CD4-positive, CD25-positive, alpha-beta regulatory T cell (primary cell): ENCODE measurements around the gene CACNA2D3. TPM values are rescaled to one million over a fixed set of nuclear protein-coding genes. Genes with fewer than 3 reads are reported as not detected.

ENCODE experiments used
- ATAC-seq, 2 donors: fragments of 150-1000 bp; cut with Tn5 transposase; one replicate each; pipeline ENCODE4 v1.10.0; 2021; ENCODE audit warnings: low read depth in 2 of 2, moderate number of reproducible peaks in 2 of 2, moderate library complexity in 1 of 2
- DNase-seq, 3 donors: peaks; one replicate each; pipeline versions ENCODE4 v3.0.0 to v3.0.0-alpha.2; 2012 to 2022; ENCODE audit warnings: mixed read lengths in 1 of 3
- H3K27ac ChIP-seq: one replicate; pipeline ENCODE4 v1.7.0; 2013; ENCODE audit warnings: mild to moderate bottlenecking, low read length; ENCODE audit not compliant: insufficient read depth, poor library complexity, severe bottlenecking
- H3K27me3 ChIP-seq: one replicate; pipeline ENCODE4 v1.7.0; 2013; ENCODE audit warnings: low read length; ENCODE audit not compliant: control insufficient read depth, insufficient read depth
- H3K36me3 ChIP-seq: one replicate; pipeline ENCODE4 v1.7.0; 2013; ENCODE audit warnings: mild to moderate bottlenecking, low read length, moderate library complexity; ENCODE audit not compliant: control insufficient read depth, insufficient read depth
- H3K4me1 ChIP-seq: 2 replicates; pipeline ENCODE4 v1.7.0; 2013; ENCODE audit warnings: mild to moderate bottlenecking, low read length; ENCODE audit not compliant: insufficient read depth, control insufficient read depth, poor library complexity, severe bottlenecking
- H3K4me3 ChIP-seq: one replicate; pipeline ENCODE4 v1.7.0; 2013; ENCODE audit warnings: low read depth, mild to moderate bottlenecking, low read length, moderate library complexity
- H3K9me3 ChIP-seq, 2 experiments: 1 replicate in 1 of 2; 2 replicates in 1 of 2; pipeline ENCODE4 v1.7.0; 2013; ENCODE audit warnings: low read length in 2 of 2, mild to moderate bottlenecking in 1 of 2, moderate library complexity in 1 of 2; ENCODE audit not compliant: control insufficient read depth in 2 of 2
- H3K27ac Mint-ChIP-seq, 3 donors: one replicate each; pipeline ENCODE4 v1.8.0; 2020 to 2022; ENCODE audit warnings: mild to moderate bottlenecking in 3 of 3, mixed read lengths in 3 of 3, moderate library complexity in 2 of 3
- H3K27me3 Mint-ChIP-seq: one replicate; pipeline ENCODE4 v1.8.0; 2022; ENCODE audit warnings: mild to moderate bottlenecking, mixed read lengths
- H3K36me3 Mint-ChIP-seq: one replicate; pipeline ENCODE4 v1.8.0; 2020; ENCODE audit warnings: mixed read lengths
- H3K4me1 Mint-ChIP-seq, 4 donors: one replicate each; pipeline ENCODE4 v1.8.0; 2020 to 2022; ENCODE audit warnings: mixed read lengths in 4 of 4, mild to moderate bottlenecking in 1 of 4
- H3K4me3 Mint-ChIP-seq, 4 donors: one replicate each; pipeline ENCODE4 v1.8.0; 2020 to 2022; ENCODE audit warnings: mild to moderate bottlenecking in 4 of 4, mixed read lengths in 4 of 4, moderate library complexity in 3 of 4
- H3K9me3 Mint-ChIP-seq, 7 donors: one replicate each; pipeline ENCODE4 v1.8.0; 2020 to 2022; ENCODE audit warnings: mixed read lengths in 7 of 7, mild to moderate bottlenecking in 3 of 7, moderate library complexity in 2 of 7
- polyA plus RNA-seq, 4 donors: library from polyadenylated mRNA; unstranded; fragments of 300-500 nt; fragmentation: Illumina TruSeq; gene quantifications; one replicate each; pipeline ENCODE4 v1.2.3, GENCODE V29; 2021
- total RNA-seq: library from RNA; stranded (reverse); gene quantifications from one replicate; pipeline ENCODE4 v1.2.3, GENCODE V29; 2022

The CACNA2D3 gene
- total and polyA plus RNA-seq, 5 donors from 2014 or later = not detected

GRCh38 chr3:55007971-55008370 is 885.6 kb downstream of the CACNA2D3 start:
- no peak overlapping the region for H3K4me3 ChIP-seq
- Mint-ChIP-seq H3K27ac (no peak overlapping the region), H3K4me1 (no peaks in the 10 kb centered on the region), H3K36me3 (no peaks in the 10 kb centered on the region), H3K27me3 (no peaks in the 10 kb centered on the region), H3K4me3 (no peak overlapping the region), H3K9me3 (peaks cover 0 to 11% (median 1%) of the 10 kb centered on the region in 7 donors)
- H3K9me3 ChIP-seq = no peaks in the 10 kb centered on the region
- H3K27ac ChIP-seq = no peak overlapping the region
- H3K27me3 ChIP-seq = no peaks in the 10 kb centered on the region
- no peaks in the 10 kb centered on the region for H3K4me1 ChIP-seq
- DNase-seq (no peak), ATAC-seq (no peak)
- H3K36me3 ChIP-seq = no peaks in the 10 kb centered on the region

GRCh38 chr3:55009372-55009771 is 887.0 kb downstream of the CACNA2D3 start:
- Mint-ChIP-seq H3K4me3 (no peak overlapping the region), H3K36me3 (no peaks in the 10 kb centered on the region), H3K9me3 (peaks cover 0 to 10% (median 1%) of the 10 kb centered on the region in 7 donors), H3K27me3 (no peaks in the 10 kb centered on the region), H3K27ac (no peak overlapping the region), H3K4me1 (no peaks in the 10 kb centered on the region)
- H3K36me3 ChIP-seq = no peaks in the 10 kb centered on the region
- H3K27me3 ChIP-seq = no peaks in the 10 kb centered on the region
- no peak overlapping the region for H3K27ac ChIP-seq
- ATAC-seq (no peak), DNase-seq (no peak)
- H3K4me3 ChIP-seq = no peak overlapping the region
- H3K9me3 ChIP-seq = no peaks in the 10 kb centered on the region
- no peaks in the 10 kb centered on the region for H3K4me1 ChIP-seq

GRCh38 chr3:55012091-55012490 is 889.7 kb downstream of the CACNA2D3 start:
- no peaks in the 10 kb centered on the region for H3K36me3 Mint-ChIP-seq

GRCh38 chr3:55013145-55013925 is 891.0 kb downstream of the CACNA2D3 start:
- no peak overlapping the region for H3K27ac Mint-ChIP-seq
- H3K27me3 Mint-ChIP-seq = no peaks in the 10 kb centered on the region
- ATAC-seq (no peak), DNase-seq (no peak)
- no peak overlapping the region for H3K4me3 Mint-ChIP-seq
- Histone ChIP-seq H3K4me1 (no peaks in the 10 kb centered on the region), H3K36me3 (no peaks in the 10 kb centered on the region), H3K27me3 (no peaks in the 10 kb centered on the region), H3K9me3 (no peaks in the 10 kb centered on the region), H3K27ac (no peak overlapping the region), H3K4me3 (no peak overlapping the region)
- H3K9me3 Mint-ChIP-seq = peaks cover 0 to 10% (median 1%) of the 10 kb centered on the region in 7 donors
- H3K36me3 Mint-ChIP-seq = no peaks in the 10 kb centered on the region
- H3K4me1 Mint-ChIP-seq = no peaks in the 10 kb centered on the region

More at GRCh38 chr3:55012091-55012490, 889.7 kb downstream of the CACNA2D3 start:
- ATAC-seq (no peak), DNase-seq (no peak)
- H3K9me3 Mint-ChIP-seq = peaks cover 0 to 10% (median 1%) of the 10 kb centered on the region in 7 donors
- no peaks in the 10 kb centered on the region for H3K27me3 Mint-ChIP-seq
- H3K4me3 Mint-ChIP-seq = no peak overlapping the region
- Histone ChIP-seq H3K36me3 (no peaks in the 10 kb centered on the region), H3K4me1 (no peaks in the 10 kb centered on the region), H3K9me3 (no peaks in the 10 kb centered on the region), H3K27me3 (no peaks in the 10 kb centered on the region), H3K27ac (no peak overlapping the region), H3K4me3 (no peak overlapping the region)
- no peaks in the 10 kb centered on the region for H3K4me1 Mint-ChIP-seq
- H3K27ac Mint-ChIP-seq = no peak overlapping the region

GRCh38 chr3:55014081-55014480 is 891.7 kb downstream of the CACNA2D3 start:
- no peak overlapping the region for H3K4me3 ChIP-seq
- H3K27me3 Mint-ChIP-seq = no peaks in the 10 kb centered on the region
- no peaks in the 10 kb centered on the region for H3K27me3 ChIP-seq
- no peaks in the 10 kb centered on the region for H3K4me1 ChIP-seq
- ATAC-seq (no peak), DNase-seq (no peak)
- H3K36me3 ChIP-seq = no peaks in the 10 kb centered on the region
- no peaks in the 10 kb centered on the region for H3K4me1 Mint-ChIP-seq
- H3K27ac ChIP-seq = no peak overlapping the region
- H3K27ac Mint-ChIP-seq = no peak overlapping the region
- no peak overlapping the region for H3K4me3 Mint-ChIP-seq
- H3K9me3 ChIP-seq = no peaks in the 10 kb centered on the region
- no peaks in the 10 kb centered on the region for H3K36me3 Mint-ChIP-seq
- peaks cover 0 to 10% (median 0%) of the 10 kb centered on the region in 7 donors for H3K9me3 Mint-ChIP-seq

- no peaks in the 10 kb centered on the region for H3K27me3 Mint-ChIP-seq
- no peaks in the 10 kb centered on the region for H3K36me3 ChIP-seq
- H3K4me1 ChIP-seq = no peaks in the 10 kb centered on the region
- H3K36me3 Mint-ChIP-seq = no peaks in the 10 kb centered on the region
- H3K4me1 Mint-ChIP-seq = no peaks in the 10 kb centered on the region
- no peak overlapping the region for H3K27ac ChIP-seq
- no peaks in the 10 kb centered on the region for H3K9me3 ChIP-seq
- no peak overlapping the region for H3K27ac Mint-ChIP-seq
- no peak for ATAC-seq
- no peak for DNase-seq
- H3K4me3 ChIP-seq = no peak overlapping the region
- peaks cover 0 to 10% (median 0%) of the 10 kb centered on the region in 7 donors for H3K9me3 Mint-ChIP-seq
- no peak overlapping the region for H3K4me3 Mint-ChIP-seq
- H3K27me3 ChIP-seq = no peaks in the 10 kb centered on the region
These were observed 892.6 kb downstream of the CACNA2D3 start for GRCh38 chr3:55014906-55015305.

GRCh38 chr3:55017876-55018275 is 895.5 kb downstream of the CACNA2D3 start:
- no peaks in the 10 kb centered on the region for H3K36me3 Mint-ChIP-seq
- Histone ChIP-seq H3K4me3 (no peak overlapping the region), H3K36me3 (no peaks in the 10 kb centered on the region), H3K9me3 (no peaks in the 10 kb centered on the region), H3K4me1 (no peaks in the 10 kb centered on the region), H3K27me3 (no peaks in the 10 kb centered on the region), H3K27ac (no peak overlapping the region)
- H3K27ac Mint-ChIP-seq = no peak overlapping the region
- no peak for DNase-seq
- ATAC-seq = no peak
- no peaks in the 10 kb centered on the region for H3K4me1 Mint-ChIP-seq
- H3K9me3 Mint-ChIP-seq = peaks cover 0 to 6% (median 0%) of the 10 kb centered on the region in 7 donors
- H3K27me3 Mint-ChIP-seq = no peaks in the 10 kb centered on the region
- H3K4me3 Mint-ChIP-seq = no peak overlapping the region

- ATAC-seq (no peak), DNase-seq (no peak)
- Histone ChIP-seq H3K4me3 (no peak overlapping the region), H3K27ac (no peak overlapping the region), H3K27me3 (no peaks in the 10 kb centered on the region), H3K36me3 (no peaks in the 10 kb centered on the region), H3K4me1 (no peaks in the 10 kb centered on the region), H3K9me3 (no peaks in the 10 kb centered on the region)
- Mint-ChIP-seq H3K4me3 (no peak overlapping the region), H3K4me1 (no peaks in the 10 kb centered on the region), H3K9me3 (peaks cover 0 to 5% (median 0%) of the 10 kb centered on the region in 7 donors), H3K36me3 (no peaks in the 10 kb centered on the region), H3K27me3 (peaks cover 5% of the 10 kb centered on the region), H3K27ac (no peak overlapping the region)
These were observed 908.6 kb downstream of the CACNA2D3 start for GRCh38 chr3:55030938-55031337.
